GM21737 (cell line): ENCODE results near the gene RALGAPB.
A peak's percentile ranks its signal among the peaks of the same experiment; 100 is the strongest.
"Not testable (repeated sequence)": the region's sequence is repeated elsewhere in the genome, so short reads cannot be mapped to it uniquely, and the experiment has no call there.

ENCODE experiments used
- ATAC-seq: cut with Tn5 transposase; IDR thresholded peaks from one replicate; pipeline ENCODE4 v1.9.1; 2021; ENCODE audit warnings: mild to moderate bottlenecking, moderate library complexity; ENCODE audit not compliant: unreplicated experiment

RALGAPB gene

GRCh38 chr20:38472513-38473366, at the start of gene RALGAPB:
TSS of gene RALGAPB (plus strand) at chr20:38472843. CDS start at chr20:38488433, 15,590 bp downstream.
- peak; percentile 87 for ATAC-seq

DNA sequence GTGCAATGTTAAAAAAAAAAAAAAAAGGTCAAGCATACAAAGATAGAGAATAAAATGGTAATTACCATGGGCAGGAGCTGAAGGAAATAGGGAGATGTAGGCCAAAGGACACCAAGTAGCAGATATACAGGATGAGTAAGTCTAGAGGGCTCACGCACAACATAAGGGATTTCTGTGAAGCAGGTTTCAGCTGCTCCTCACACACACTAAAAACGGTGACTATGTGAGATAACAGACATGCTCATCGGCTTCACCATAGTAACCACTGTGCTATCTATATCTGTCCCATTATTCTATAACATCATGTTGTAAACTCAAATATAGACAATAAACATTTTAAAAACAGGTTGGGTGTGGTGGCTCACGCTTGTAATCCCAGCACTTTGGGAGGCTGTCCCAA, 49.1 kb upstream of the RALGAPB start:
- no peak for ATAC-seq

DNA sequence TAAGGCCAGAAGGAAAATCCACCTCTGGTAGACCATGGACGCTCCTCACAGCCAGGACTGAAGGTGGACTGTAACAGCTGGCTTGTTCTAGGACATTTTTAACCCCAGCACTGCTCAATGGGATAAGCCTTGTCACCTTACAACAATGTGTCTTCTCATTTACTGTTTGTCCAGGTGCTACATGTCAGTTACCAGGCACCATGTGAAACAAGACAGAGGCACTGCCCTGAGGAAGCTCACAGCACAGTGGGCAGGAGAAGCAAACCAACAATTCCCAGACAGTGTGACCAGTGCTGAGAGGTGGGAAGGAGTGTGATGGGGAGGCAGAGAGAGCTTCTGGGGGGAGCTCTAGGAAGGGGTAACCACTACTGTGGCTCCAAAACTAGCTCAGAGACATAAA, 48.2 kb upstream of the RALGAPB start:
- no peak for ATAC-seq

- ATAC-seq = no peak
Observed at GRCh38 chr20:38426006-38426897, 46.4 kb upstream of the RALGAPB start.

- ATAC-seq = no peak
Observed at GRCh38 chr20:38427655-38428023, 45.0 kb upstream of the RALGAPB start.

- no peak for ATAC-seq
Observed at GRCh38 chr20:38428800-38429199, 43.8 kb upstream of the RALGAPB start.

DNA sequence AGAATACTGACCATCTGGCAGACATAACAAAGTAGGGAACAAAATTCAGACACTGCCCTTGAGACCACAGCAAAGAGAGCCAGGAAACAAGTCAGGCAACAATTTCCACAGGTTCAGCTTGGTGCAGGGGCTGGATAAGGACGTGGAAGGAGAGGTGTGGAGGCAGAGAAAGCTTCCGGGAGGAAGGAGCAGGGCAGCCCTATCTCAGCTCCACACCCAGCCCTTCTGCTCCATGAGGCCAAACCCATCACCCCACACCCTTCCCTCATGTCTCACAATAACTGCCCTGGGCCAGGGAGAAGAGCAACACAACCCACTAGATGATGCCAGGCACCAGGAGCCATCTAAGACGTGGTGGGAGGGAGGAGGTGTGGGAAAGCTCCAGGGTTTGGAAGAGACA, 43.3 kb upstream of the RALGAPB start:
- ATAC-seq = no peak

GRCh38 chr20:38430679-38431325, 41.8 kb upstream of the RALGAPB start:
- no peak for ATAC-seq

DNA sequence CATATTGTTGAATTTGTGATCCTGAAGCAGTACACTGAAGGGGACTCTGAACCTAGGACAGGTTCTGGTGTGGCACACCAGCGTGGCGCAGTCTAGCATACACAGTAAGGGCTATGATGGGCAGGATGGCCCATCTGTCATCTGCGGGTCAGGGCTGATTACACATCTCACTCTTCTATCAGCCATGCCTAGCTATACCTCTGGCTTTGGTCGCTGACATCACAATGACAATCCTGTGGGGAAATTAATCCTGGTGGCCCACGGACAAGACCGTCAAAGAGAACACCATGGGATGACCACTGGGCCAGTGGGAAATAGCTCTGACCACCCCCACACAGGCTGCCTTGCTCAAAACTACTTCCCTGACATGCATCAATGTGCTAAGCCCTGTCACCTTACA, 40.4 kb upstream of the RALGAPB start:
- no peak for ATAC-seq

- ATAC-seq = not testable (repeated sequence)
Observed at GRCh38 chr20:38432870-38433269, 39.8 kb upstream of the RALGAPB start.

GRCh38 chr20:38433304-38433972, 39.2 kb upstream of the RALGAPB start:
- ATAC-seq = no peak

DNA sequence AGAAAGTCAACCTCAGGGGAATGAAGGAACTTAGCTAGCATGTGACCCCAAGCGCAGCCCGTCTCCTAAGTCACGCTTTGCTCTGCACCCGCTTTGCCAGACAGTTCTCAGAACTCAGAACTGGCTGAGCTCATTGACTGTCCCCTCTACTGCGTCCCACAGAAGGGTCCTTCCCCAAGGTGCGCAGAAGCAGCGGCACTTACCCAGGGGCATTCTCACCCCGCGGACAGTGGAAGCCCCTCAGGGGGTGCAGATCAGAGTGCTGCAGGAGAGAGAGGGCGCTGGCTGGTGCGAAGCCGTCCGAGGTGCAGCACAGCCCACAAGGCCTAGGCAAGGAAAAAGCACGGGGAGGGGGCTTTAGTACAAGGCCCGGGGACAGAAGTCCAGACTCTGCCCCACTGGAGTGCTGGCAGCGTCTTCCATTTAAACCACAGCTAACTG, 38.3 kb upstream of the RALGAPB start:
- ATAC-seq = no peak

- ATAC-seq = peak; percentile 57
Observed at GRCh38 chr20:38434770-38435554, 37.7 kb upstream of the RALGAPB start, which contains the start of gene SNHG17. TSS of gene SNHG17 (minus strand) at chr20:38435328.

- no peak for ATAC-seq
Observed at GRCh38 chr20:38435555-38435939, 37.1 kb upstream of the RALGAPB start.

- no peak for ATAC-seq
Observed at GRCh38 chr20:38437796-38438195, 34.8 kb upstream of the RALGAPB start.

- ATAC-seq = not testable (repeated sequence)
Observed at GRCh38 chr20:38441110-38441509, 31.5 kb upstream of the RALGAPB start.

DNA sequence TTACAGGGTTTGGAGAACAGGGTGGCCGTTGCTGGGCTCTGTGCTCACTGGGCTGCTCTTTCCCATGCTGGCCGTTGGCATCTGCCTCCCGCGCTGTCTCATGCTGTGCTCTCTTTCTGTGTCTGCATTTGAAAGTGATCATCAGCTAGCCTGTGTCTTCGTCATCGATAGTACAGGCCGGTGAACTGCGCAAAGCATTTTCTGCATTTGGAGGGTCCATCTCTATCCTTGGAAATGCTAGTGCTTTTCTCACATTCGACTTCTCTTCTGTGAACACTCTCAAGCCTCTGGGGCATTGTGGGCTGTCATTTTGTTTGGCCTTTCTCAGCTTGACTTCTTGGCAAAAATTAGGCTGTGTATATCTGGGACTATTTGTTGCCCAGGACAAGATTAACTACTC, 30.7 kb upstream of the RALGAPB start:
- no peak for ATAC-seq

GRCh38 chr20:38445381-38445796, 27.3 kb upstream of the RALGAPB start:
- ATAC-seq = no peak

DNA sequence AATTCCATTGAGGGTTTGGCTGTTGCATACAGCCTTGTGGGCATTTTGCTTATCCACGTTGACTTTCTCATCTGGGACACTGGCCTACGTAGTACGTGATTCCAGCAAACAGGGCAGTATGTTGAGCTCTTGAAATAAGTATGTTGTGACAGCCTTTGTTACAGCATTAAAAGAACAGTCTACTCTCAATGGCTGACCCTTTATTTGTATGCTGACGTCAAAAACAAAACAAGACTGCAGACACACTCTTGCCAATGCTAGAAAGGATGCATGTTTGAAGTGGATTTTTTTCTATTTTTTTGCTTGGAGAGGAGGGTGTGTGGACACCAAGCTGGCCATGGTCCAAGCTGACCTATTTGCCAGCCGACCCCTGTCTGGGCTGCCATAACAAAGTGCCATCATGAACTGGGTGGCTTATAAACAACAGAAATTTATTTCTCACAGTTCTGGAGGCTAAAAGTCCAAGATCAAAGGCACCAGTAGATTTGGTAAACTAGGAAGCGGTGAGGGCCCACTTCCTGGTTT, 26.7 kb upstream of the RALGAPB start:
- ATAC-seq = no peak
